Measurements from ENCODE around the gene LRSAM1.

Gene LRSAM1

DNA sequence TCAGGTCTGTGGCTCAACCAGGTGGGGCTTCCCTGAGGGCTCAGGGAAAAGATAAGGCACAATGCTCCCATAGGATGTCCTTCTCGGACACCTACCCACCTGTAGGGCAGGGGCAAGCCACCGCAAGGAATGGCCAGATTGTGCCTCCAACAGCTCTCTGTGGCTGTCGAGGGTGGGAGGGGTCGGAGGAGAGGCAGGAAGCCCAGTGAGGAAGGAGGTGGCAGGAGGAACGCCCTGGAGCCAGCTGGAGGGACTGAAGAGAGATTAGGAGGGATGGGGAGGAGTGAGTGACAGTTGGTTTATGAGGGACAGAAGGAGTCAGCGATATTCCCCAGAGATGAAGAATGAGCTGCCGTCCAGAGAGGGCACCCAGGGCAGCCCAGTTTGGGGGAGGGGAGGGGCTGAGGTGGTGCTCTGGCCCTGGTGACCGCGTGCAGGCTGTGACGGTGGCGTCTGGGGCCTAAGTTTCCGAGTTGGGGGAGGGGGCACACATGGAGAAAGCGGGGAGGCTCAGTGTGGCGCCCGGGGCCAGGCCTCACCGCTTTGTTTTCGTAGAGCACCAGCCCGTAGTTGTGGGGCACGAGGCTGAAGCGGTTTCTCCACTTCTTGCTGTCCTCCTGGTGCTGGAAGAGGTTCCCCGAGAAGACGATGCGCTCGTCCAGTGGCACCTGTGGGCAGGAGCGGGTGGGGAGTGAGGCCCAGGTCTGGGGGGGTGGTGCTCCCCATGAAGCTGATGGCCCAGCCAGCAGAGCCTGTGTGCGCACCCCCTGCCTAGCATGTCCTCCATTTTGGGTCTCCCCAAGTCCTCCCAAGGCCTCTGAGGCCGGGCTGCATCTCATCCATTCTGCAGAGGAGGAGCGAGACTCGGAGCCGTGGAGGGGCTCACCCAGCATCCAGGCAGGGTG, 75.6 kb downstream of the LRSAM1 start:
- TF ChIP-seq CTCF (conservative IDR thresholded peaks at IDR 0.05): no peak
- no peak overlapping the region for H3K27ac ChIP-seq

- TF ChIP-seq CTCF (conservative IDR thresholded peaks at IDR 0.05): no peak
- H3K27ac ChIP-seq: no peak overlapping the region
Measured at GRCh38 chr9:127527560-127528268, 76.4 kb downstream of the LRSAM1 start.

DNA sequence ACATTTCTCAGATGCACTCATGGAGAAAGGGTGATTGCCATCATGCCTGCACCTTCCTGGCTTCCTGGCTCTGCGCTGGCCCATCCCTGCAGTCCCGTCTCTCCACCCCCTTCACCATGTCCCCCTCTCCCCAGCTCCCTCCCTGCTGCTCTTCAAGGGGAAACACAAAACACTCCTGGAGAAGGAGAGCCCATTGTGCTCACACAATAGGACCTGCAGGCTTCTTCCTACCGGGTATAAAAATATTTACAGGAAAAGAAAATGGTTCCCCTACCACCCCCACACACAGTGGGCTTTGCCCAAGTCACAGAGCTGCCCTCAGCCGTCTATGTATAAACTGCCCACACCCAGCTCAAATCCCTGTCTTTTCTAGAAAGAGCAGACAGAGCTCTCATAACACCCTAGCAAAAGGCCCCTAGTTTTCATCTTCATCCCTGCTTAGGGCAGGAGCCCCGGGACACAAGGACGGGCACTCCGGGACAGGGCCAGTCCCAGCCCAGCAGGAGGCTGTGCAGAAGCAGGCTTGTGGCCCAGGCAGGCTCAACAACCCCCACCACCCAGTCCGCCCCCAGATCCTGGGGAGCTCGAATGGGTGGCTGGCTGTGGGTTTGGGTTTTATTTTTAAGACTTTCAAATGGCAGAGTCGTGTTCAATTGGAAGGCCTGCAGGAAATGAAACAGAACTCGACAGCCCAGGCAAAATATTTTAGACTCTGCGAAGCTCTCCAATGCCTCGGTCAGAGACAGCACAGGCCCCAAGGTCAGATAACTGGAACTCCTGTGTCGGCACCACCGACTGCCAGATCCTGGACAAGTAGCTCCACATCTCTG, 77.3 kb downstream of the LRSAM1 start:
- peak overlapping the region; percentile 8; the same call in 1 of the 2 replicates for H3K27ac ChIP-seq
- no peak for TF ChIP-seq CTCF (conservative IDR thresholded peaks at IDR 0.05)

DNA sequence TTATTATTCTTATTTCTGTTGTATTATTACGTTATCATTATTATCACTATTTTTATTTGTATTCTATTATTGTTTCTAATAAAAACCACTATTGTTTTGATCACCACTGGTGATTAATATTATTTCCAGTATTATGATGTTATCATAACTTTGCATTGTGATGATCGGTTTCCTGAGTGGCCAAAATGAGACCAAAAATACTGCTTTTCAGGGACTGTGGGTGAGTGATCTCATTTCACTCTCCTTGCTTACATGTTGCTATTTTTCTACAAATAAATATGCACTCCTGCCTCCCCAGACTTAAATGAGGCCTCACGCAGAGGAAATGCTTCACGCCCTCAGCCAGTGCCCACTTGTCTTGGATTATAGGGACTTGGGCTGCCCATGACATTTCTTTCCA, 78.4 kb downstream of the LRSAM1 start:
- H3K27ac ChIP-seq: peak overlapping the region; percentile 18; the same call in 1 of the 2 replicates

GRCh38 chr9:127530206-127530941, 79.1 kb downstream of the LRSAM1 start:
- no peak for TF ChIP-seq CTCF (conservative IDR thresholded peaks at IDR 0.05)
- peak overlapping the region; percentile 18; the same call in 1 of the 2 replicates for H3K27ac ChIP-seq

More for the DNA sequence above, 78.4 kb downstream of the LRSAM1 start:
- TF ChIP-seq CTCF (conservative IDR thresholded peaks at IDR 0.05): no peak

- TF ChIP-seq CTCF (conservative IDR thresholded peaks at IDR 0.05): no peak
- H3K27ac ChIP-seq: no peak overlapping the region
Measured at GRCh38 chr9:127531676-127532075, 80.4 kb downstream of the LRSAM1 start.
